ENCODE data around the gene ARMCX6. TPM values are rescaled to one million over a fixed set of nuclear protein-coding genes. Genes with fewer than 3 reads are reported as not detected.

Gene ARMCX6
- total and polyA plus RNA-seq, 2 of the 4 experiments (the other 2 are of a cell fraction) = 29.0 to 81.3 TPM

DNA sequence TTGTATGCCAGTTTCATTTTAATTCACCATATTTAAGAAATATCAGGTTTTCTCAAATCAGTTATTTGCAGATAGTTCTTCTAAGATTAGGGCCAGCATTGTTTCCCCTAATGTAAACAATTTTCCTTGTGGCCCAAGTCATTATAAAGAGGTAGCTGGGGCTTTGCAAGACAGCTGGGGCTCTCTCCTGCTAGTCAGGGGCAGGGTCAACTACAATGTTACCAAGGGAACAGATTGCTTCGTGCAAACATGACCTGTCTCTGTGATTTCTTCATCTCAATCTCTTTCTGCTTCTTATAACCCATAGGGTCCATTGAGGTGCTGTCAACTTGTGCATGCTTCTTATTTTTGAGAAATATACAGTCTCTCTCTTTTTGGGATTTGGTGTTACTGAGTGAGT lies 12.1 kb downstream of the ARMCX6 start:
- no peak overlapping the region for H4K5ac ChIP-seq (ENCODE audit: low read depth, low read length)
- ChIA-PET CTCF (no interaction called here), POLR2A (ENCODE audit: unreplicated experiment) (no interaction called here)
- no peak overlapping the region for H2BK120ac ChIP-seq (ENCODE audit: low read depth, low read length)
- no peak overlapping the region for H3K9ac ChIP-seq (ENCODE audit: low read depth, low read length)
- no peak overlapping the region for H3K4me3 ChIP-seq (ENCODE audit: insufficient read depth, low read depth, low read length)
- H3K9me1 ChIP-seq (ENCODE audit: insufficient read depth, low read length) = no peaks in the 10 kb centered on the region
- TF ChIP-seq BHLHE40 (IDR thresholded peaks at IDR 0.05; ENCODE audit: low read depth, low read length) (no peak), CEBPB (IDR thresholded peaks at IDR 0.05; ENCODE audit: low read depth, low read length) (no peak)
- TF ChIP-seq, protein P1, sequence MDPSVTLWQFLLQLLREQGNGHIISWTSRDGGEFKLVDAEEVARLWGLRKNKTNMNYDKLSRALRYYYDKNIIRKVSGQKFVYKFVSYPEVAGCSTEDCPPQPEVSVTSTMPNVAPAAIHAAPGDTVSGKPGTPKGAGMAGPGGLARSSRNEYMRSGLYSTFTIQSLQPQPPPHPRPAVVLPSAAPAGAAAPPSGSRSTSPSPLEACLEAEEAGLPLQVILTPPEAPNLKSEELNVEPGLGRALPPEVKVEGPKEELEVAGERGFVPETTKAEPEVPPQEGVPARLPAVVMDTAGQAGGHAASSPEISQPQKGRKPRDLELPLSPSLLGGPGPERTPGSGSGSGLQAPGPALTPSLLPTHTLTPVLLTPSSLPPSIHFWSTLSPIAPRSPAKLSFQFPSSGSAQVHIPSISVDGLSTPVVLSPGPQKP (IDR thresholded peaks at IDR 0.05; ENCODE audit: borderline replicate concordance, low read depth, low read length) = no peak
- TF ChIP-seq, protein P2, sequence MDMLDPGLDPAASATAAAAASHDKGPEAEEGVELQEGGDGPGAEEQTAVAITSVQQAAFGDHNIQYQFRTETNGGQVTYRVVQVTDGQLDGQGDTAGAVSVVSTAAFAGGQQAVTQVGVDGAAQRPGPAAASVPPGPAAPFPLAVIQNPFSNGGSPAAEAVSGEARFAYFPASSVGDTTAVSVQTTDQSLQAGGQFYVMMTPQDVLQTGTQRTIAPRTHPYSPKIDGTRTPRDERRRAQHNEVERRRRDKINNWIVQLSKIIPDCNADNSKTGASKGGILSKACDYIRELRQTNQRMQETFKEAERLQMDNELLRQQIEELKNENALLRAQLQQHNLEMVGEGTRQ (IDR thresholded peaks at IDR 0.05; ENCODE audit: low read depth, low read length) = no peak
- no peak overlapping the region for H3K23ac ChIP-seq (ENCODE audit: low read depth, low read length)
- H2BK15ac ChIP-seq (ENCODE audit: low read depth, low read length) = no peak overlapping the region
- peaks cover 8% of the 10 kb centered on the region for H3K27me3 ChIP-seq (ENCODE audit: control insufficient read depth, insufficient read depth, low read length)
- no peak overlapping the region for H4K91ac ChIP-seq (ENCODE audit: insufficient read depth, low read depth, low read length)
- H3K56ac ChIP-seq (ENCODE audit: extremely low read depth, insufficient read depth, low read length) = no peak overlapping the region
- H4K8ac ChIP-seq (ENCODE audit: low read depth in 2 of 2, low read length in 2 of 2) = no peak overlapping the region
- H2AFZ ChIP-seq (replicated peaks; ENCODE audit: low read length, poor library complexity) = no peak overlapping the region
- no peak overlapping the region for H3K4ac ChIP-seq (ENCODE audit: low read depth, low read length)
- H3K4me2 ChIP-seq (ENCODE audit: low read depth, low read length) = no peak overlapping the region
- H3K36me3 ChIP-seq (ENCODE audit: control insufficient read depth, insufficient read depth, low read length) = no peaks in the 10 kb centered on the region
- ATAC-seq (ENCODE audit: low read depth) (no peak), DNase-seq (no peak)
- no peaks in the 10 kb centered on the region for H3K79me1 ChIP-seq (ENCODE audit: low read depth in 1 of 2, low read length in 2 of 2)
- intact Hi-C loops (cut with micrococcal nuclease) (no loop called here), dilution Hi-C loops (cut with HindIII; ENCODE audit: low sequenced_read_pairs, unreplicated experiment) (no loop called here), in situ Hi-C loops (cut with MboI; ENCODE audit: low sequenced_read_pairs) (no loop called here)
- H2BK20ac ChIP-seq (ENCODE audit: low read depth, low read length) = no peak overlapping the region
- no peaks in the 10 kb centered on the region for H4K20me1 ChIP-seq (ENCODE audit: insufficient read depth, low read length)
- BruUV-seq (replicated peaks) = no TSS peak
- H3K9me3 ChIP-seq (ENCODE audit: control insufficient read depth, insufficient read depth, low read length) = no peaks in the 10 kb centered on the region
- no peak overlapping the region for H2BK5ac ChIP-seq (ENCODE audit: low read depth, low read length, poor library complexity, severe bottlenecking)
- no peak overlapping the region for H3K27ac ChIP-seq (ENCODE audit: insufficient read depth, low read length)
- H2AK9ac ChIP-seq (replicated peaks; ENCODE audit: low read depth, low read length, poor library complexity) = no peak overlapping the region
- H3K4me1 ChIP-seq (ENCODE audit: control insufficient read depth, insufficient read depth, low read length) = no peaks in the 10 kb centered on the region
- H3K14ac ChIP-seq (replicated peaks; ENCODE audit: low read depth, low read length) = no peak overlapping the region
- WGBS, 2 experiments (ENCODE audit: extremely low coverage in 2 of 2, insufficient read length in 1 of 2) = no CpG with 5 or more reads among the region's 1 CpG
- no peak overlapping the region for H3K18ac ChIP-seq (ENCODE audit: low read depth, low read length)
- no peak overlapping the region for H2AK5ac ChIP-seq (ENCODE audit: low read depth, low read length)

Measured in IMR-90 (cell line).